ENCODE results near the gene GIMAP1. TPM values are rescaled to one million over a fixed set of nuclear protein-coding genes. Genes with fewer than 3 reads are reported as not detected.

Gene GIMAP1
- total and polyA plus RNA-seq, 5 donors: 3.3 to 7.8 (median 4.9) TPM

GRCh38 chr7:150686030-150686631, 30.3 kb upstream of the GIMAP1 start:
- H3K27ac ChIP-seq (ENCODE audit: low read length): peak overlapping the region; percentile 94
- peak; percentile 29 to 61 for ATAC-seq
- DNase-seq: no peak
- peak overlapping the region; percentile 81 for H3K4me3 ChIP-seq (ENCODE audit: low read length)
- intact Hi-C loops (cut with DNase I): no loop called here
- WGBS: 44% methylated on average over 9 of the region's 9 CpGs
- peaks cover 3% of the 10 kb centered on the region for H3K4me1 ChIP-seq (ENCODE audit: control insufficient read depth, insufficient read depth, low read length)
- H3K27me3 ChIP-seq (ENCODE audit: control insufficient read depth, insufficient read depth): no peaks in the 10 kb centered on the region
- no peaks in the 10 kb centered on the region for H3K9me3 ChIP-seq (ENCODE audit: control insufficient read depth, low read length)

DNA sequence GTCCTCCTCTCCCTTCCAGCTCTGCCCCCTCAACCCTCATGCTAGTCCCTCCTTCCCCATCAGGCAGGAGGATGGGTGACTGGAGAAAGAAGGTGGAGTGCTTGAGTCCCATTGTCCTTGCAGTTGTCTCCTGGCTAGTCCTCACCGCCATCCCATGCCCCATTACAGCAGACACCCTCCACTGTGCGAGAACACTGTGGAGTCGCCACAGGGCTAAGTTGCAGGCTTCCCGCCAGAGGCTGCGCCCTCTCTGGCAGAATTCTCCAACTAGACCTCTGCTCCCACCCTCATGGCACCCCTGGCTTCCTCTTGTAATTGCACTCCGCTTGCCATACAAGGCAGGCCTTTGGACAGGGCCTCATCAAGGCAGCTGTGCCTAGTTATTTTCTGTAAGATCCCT, 27.8 kb upstream of the GIMAP1 start:
- H3K9me3 ChIP-seq (ENCODE audit: control insufficient read depth, low read length): no peaks in the 10 kb centered on the region
- no peak overlapping the region for H3K4me3 ChIP-seq (ENCODE audit: low read length)
- peaks cover 3% of the 10 kb centered on the region for H3K4me1 ChIP-seq (ENCODE audit: control insufficient read depth, insufficient read depth, low read length)
- no peaks in the 10 kb centered on the region for H3K27me3 ChIP-seq (ENCODE audit: control insufficient read depth, insufficient read depth)
- ATAC-seq (no peak), DNase-seq (peak in 1 of 3 donors; percentile 42)
- WGBS: 96% methylated on average over 6 of the region's 6 CpGs
- no peak overlapping the region for H3K27ac ChIP-seq (ENCODE audit: low read length)
- intact Hi-C loops (cut with DNase I): no loop called here

- Histone ChIP-seq H3K27me3 (ENCODE audit: control insufficient read depth, insufficient read depth) (no peaks in the 10 kb centered on the region), H3K9me3 (ENCODE audit: control insufficient read depth, low read length) (no peaks in the 10 kb centered on the region), H3K27ac (ENCODE audit: low read length) (no peak overlapping the region), H3K4me3 (ENCODE audit: low read length) (no peak overlapping the region), H3K4me1 (ENCODE audit: control insufficient read depth, insufficient read depth, low read length) (no peaks in the 10 kb centered on the region)
- DNase-seq: no peak
- intact Hi-C loops (cut with DNase I): no loop called here
- no peak for ATAC-seq
- 58% methylated on average over 2 of the region's 2 CpGs for WGBS
Measured at GRCh38 chr7:150695654-150696053, 20.8 kb upstream of the GIMAP1 start.

DNA sequence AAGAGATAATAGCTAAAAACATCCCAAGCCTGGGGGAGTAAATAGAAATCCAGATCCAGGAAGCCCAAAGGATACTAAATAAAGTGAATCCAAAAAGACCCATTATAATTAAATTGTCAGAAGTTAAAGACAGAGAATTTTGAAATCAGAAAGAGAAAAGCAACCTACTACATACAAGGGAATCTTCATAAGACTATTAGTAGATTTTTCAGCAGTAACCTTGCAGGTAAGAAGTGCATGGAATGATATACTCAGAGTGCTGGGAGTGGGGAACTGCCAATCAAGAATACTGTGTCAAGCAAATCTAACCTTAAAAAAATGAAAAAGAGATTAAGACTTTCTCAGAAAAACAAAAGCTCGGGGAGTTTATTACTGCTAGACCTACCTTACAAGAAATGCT, 13.2 kb upstream of the GIMAP1 start:
- 81% methylated on average over 1 of the region's 1 CpG for WGBS
- no peaks in the 10 kb centered on the region for H3K27me3 ChIP-seq (ENCODE audit: control insufficient read depth, insufficient read depth)
- intact Hi-C loops (cut with DNase I): no loop called here

GRCh38 chr7:150715293-150715692, 1.1 kb upstream of the GIMAP1 start:
- intact Hi-C loops (cut with DNase I): no loop called here
- Histone ChIP-seq H3K4me3 (ENCODE audit: low read length) (peak overlapping the region; percentile 86), H3K27ac (ENCODE audit: low read length) (peak overlapping the region; percentile 75), H3K27me3 (ENCODE audit: control insufficient read depth, insufficient read depth) (no peaks in the 10 kb centered on the region), H3K9me3 (ENCODE audit: control insufficient read depth, low read length) (no peaks in the 10 kb centered on the region), H3K4me1 (ENCODE audit: control insufficient read depth, insufficient read depth, low read length) (no peaks in the 10 kb centered on the region)
- WGBS: 74% methylated on average over 4 of the region's 4 CpGs
- ATAC-seq: peak in 1 of 2 donors; percentile 9
- DNase-seq: no peak

More for the DNA sequence above, 13.2 kb upstream of the GIMAP1 start:
- ATAC-seq (no peak), DNase-seq (no peak)
- Histone ChIP-seq H3K4me3 (ENCODE audit: low read length) (no peak overlapping the region), H3K4me1 (ENCODE audit: control insufficient read depth, insufficient read depth, low read length) (no peaks in the 10 kb centered on the region), H3K9me3 (ENCODE audit: control insufficient read depth, low read length) (peaks cover 3% of the 10 kb centered on the region), H3K27ac (ENCODE audit: low read length) (no peak overlapping the region)

- intact Hi-C loops (cut with DNase I): no loop called here
- DNase-seq (no peak), ATAC-seq (no peak)
- Histone ChIP-seq H3K9me3 (ENCODE audit: control insufficient read depth, low read length) (no peaks in the 10 kb centered on the region), H3K27me3 (ENCODE audit: control insufficient read depth, insufficient read depth) (no peaks in the 10 kb centered on the region), H3K27ac (ENCODE audit: low read length) (peak overlapping the region; percentile 75), H3K4me3 (ENCODE audit: low read length) (peak overlapping the region; percentile 86), H3K4me1 (ENCODE audit: control insufficient read depth, insufficient read depth, low read length) (no peaks in the 10 kb centered on the region)
- WGBS: 46% methylated on average over 4 of the region's 4 CpGs
Measured at GRCh38 chr7:150715738-150716137, 675 bp upstream of the GIMAP1 start.

DNA sequence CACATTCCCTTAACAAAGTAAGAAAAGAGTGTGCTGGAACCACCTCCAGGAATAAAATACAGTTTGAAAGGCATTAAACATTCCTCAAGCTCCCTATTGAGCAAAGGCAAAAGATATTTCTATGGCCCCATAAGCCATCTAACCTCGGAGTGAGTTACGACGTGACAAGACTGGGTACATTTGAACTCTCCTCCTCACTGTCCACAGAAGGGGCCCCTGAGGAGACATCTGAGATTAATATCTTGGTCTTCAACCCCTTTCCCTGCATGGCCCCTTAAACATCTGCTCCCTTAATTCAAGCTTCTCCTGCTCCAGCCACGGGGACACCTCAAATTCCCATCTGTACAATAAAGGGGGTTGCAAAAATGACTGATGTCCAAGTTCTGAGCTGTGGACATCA, 526 bp downstream of the GIMAP1 start:
- H3K9me3 ChIP-seq (ENCODE audit: control insufficient read depth, low read length): no peaks in the 10 kb centered on the region
- DNase-seq (no peak), ATAC-seq (no peak)
- WGBS: 56% methylated on average over 4 of the region's 4 CpGs
- intact Hi-C loops (cut with DNase I): no loop called here
- H3K4me1 ChIP-seq (ENCODE audit: control insufficient read depth, insufficient read depth, low read length): no peaks in the 10 kb centered on the region
- H3K27me3 ChIP-seq (ENCODE audit: control insufficient read depth, insufficient read depth): no peaks in the 10 kb centered on the region
- H3K27ac ChIP-seq (ENCODE audit: low read length): peak overlapping the region; percentile 91
- peak overlapping the region; percentile 86 for H3K4me3 ChIP-seq (ENCODE audit: low read length)

DNA sequence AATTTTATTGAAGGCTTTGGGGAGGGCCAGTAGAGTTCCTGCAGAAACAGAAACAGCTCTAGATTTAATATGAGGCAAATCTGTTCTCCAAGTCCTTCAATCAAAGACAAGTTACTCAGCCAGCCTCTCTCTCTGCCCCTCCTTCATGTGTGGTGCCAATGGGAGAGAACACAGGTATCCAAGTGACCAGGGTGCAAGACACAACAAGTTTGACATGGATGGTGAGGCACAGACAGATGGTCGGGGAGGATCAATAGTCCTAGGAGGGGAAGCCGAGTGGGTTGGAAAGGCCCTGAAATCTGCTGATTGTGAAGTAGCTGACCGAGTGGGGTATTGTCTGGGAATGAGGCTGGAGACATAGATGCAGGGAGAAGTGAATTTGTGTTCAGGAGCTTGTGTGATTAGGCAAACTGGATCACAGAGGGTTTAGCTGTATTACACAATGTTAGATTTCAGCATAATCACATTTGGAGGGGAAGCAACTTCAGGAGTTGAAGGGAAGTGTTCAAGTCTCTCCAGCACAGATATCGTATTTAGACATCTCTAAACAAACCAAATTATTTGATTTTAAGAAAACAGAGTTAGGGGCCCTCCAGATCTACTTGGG, 1.5 kb downstream of the GIMAP1 start:
- no peaks in the 10 kb centered on the region for H3K9me3 ChIP-seq (ENCODE audit: control insufficient read depth, low read length)
- H3K27ac ChIP-seq (ENCODE audit: low read length): peak overlapping the region; percentile 95
- ATAC-seq (peak in 1 of 2 donors; percentile 14), DNase-seq (no peak)
- H3K4me3 ChIP-seq (ENCODE audit: low read length): peak overlapping the region; percentile 86
- no peaks in the 10 kb centered on the region for H3K4me1 ChIP-seq (ENCODE audit: control insufficient read depth, insufficient read depth, low read length)
- WGBS: 57% methylated on average over 4 of the region's 4 CpGs
- intact Hi-C loops (cut with DNase I): no loop called here
- H3K27me3 ChIP-seq (ENCODE audit: control insufficient read depth, insufficient read depth): no peaks in the 10 kb centered on the region

GRCh38 chr7:150719436-150719835, 3.0 kb downstream of the GIMAP1 start:
- H3K4me3 ChIP-seq (ENCODE audit: low read length): no peak overlapping the region
- 74% methylated on average over 4 of the region's 4 CpGs for WGBS
- ATAC-seq: no peak

DNA sequence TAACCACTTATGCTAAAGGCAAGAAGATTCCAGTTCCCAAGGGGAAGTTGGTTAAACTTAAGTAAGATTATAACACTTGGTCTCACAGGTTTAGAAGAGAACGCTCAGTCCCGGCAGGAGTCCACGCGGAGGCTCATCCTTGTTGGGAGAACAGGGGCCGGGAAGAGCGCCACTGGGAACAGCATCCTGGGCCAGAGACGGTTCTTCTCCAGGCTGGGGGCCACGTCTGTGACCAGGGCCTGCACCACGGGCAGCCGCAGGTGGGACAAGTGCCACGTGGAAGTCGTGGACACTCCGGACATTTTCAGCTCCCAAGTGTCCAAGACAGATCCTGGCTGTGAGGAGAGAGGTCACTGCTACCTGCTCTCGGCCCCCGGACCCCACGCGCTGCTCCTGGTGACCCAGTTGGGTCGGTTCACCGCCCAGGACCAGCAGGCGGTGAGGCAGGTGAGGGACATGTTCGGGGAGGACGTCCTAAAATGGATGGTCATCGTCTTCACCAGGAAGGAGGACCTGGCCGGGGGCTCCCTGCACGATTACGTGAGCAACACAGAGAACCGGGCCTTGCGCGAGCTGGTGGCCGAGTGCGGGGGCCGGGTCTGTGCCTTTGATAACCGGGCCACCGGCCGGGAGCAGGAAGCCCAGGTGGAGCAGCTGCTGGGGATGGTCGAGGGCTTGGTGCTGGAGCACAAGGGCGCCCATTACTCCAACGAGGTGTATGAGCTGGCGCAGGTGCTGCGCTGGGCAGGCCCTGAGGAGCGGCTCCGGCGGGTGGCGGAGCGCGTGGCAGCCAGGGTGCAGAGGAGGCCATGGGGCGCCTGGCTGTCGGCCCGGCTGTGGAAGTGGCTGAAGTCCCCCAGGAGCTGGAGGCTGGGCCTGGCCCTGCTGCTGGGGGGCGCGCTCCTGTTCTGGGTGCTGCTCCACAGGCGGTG, 3.8 kb downstream of the GIMAP1 start:
- H3K27me3 ChIP-seq (ENCODE audit: control insufficient read depth, insufficient read depth): no peaks in the 10 kb centered on the region
- no peak overlapping the region for H3K27ac ChIP-seq (ENCODE audit: low read length)
- peak in 1 of 3 donors; percentile 57 for DNase-seq
- no peak overlapping the region for H3K4me3 ChIP-seq (ENCODE audit: low read length)
- no peaks in the 10 kb centered on the region for H3K9me3 ChIP-seq (ENCODE audit: control insufficient read depth, low read length)
- intact Hi-C loops (cut with DNase I): no loop called here
- no peaks in the 10 kb centered on the region for H3K4me1 ChIP-seq (ENCODE audit: control insufficient read depth, insufficient read depth, low read length)
- no peak for ATAC-seq
- 94% methylated on average over 52 of the region's 52 CpGs for WGBS

More at GRCh38 chr7:150719436-150719835, 3.0 kb downstream of the GIMAP1 start:
- Histone ChIP-seq H3K9me3 (ENCODE audit: control insufficient read depth, low read length) (no peaks in the 10 kb centered on the region), H3K27ac (ENCODE audit: low read length) (no peak overlapping the region), H3K27me3 (ENCODE audit: control insufficient read depth, insufficient read depth) (no peaks in the 10 kb centered on the region), H3K4me1 (ENCODE audit: control insufficient read depth, insufficient read depth, low read length) (no peaks in the 10 kb centered on the region)
- intact Hi-C loops (cut with DNase I): no loop called here
- no peak for DNase-seq

DNA sequence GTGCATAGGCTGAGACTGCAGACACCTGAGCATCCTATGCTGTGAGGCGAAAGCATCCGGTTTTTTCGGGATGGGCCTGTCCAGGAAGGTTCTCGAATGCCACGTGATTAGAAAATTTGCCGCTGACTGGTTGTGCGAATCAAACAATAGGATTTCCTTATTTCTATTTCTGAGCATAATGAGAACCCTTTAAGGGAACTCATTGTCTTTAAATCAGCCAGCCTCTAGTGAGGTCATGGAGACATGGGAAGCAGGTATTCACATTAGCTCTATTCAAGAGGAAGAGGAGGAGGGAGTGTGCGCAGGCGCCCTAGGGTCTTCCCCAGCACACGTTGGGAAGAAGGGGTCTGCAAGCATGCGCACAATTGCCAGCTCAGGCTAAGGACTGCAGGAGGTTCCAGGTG, 5.6 kb downstream of the GIMAP1 start:
- peak in 1 of 2 donors; percentile 53 for ATAC-seq
- no peaks in the 10 kb centered on the region for H3K27me3 ChIP-seq (ENCODE audit: control insufficient read depth, insufficient read depth)
- DNase-seq: no peak
- H3K9me3 ChIP-seq (ENCODE audit: control insufficient read depth, low read length): no peaks in the 10 kb centered on the region
- 73% methylated on average over 11 of the region's 11 CpGs for WGBS
- H3K27ac ChIP-seq (ENCODE audit: low read length): peak overlapping the region; percentile 46
- no peak overlapping the region for H3K4me3 ChIP-seq (ENCODE audit: low read length)
- intact Hi-C loops (cut with DNase I): no loop called here
- H3K4me1 ChIP-seq (ENCODE audit: control insufficient read depth, insufficient read depth, low read length): no peaks in the 10 kb centered on the region

Data from right cardiac atrium (tissue), 5 donors.